GM15510 (cell line): ENCODE results near the gene TRAPPC4.

Experiments used
- POLR2A ChIP-seq: IDR thresholded peaks from 3 replicates; pipeline ENCODE4 v1.6.1; 2011; ENCODE audit warnings: borderline replicate concordance; ENCODE audit not compliant: insufficient read length; ENCODE audit errors: extremely low read depth

Gene TRAPPC4

DNA sequence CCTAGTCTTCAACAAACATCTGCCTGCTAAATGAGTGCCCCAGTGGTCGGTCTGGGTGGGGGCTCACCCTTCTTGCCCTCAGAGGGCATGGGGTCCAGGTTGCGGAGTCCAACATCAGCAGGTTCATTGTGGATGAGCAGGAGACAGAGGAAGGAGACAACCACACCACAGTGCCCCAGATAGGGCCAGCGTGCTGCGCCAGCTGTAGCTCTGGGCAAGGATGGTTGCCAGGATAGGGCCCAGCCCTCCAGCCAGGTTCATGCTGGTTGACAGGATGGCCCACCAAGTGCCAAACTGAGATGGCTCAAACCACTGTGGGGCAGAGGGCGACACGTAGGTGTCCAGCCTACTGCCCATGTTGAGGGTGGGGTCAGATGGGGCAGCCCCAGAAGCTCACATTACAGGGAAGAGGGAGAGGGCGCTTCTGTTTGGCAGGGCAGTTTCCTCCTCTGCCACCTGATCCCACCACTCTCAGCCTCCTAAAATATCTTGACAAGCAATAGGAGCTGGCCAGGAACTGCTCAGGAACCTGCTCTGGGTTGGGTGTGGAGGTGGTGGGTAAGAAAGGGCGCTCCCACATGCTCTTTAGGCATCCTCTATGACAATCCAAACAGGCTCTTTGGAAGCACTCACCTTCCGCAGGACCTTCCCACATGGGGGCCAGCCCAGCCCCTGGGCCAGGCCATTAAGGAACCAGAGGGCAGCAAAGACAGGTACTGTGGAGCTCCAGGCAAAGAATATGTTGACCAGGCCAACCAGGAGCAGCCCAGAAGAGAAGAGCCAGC is 9.2 kb downstream of the TRAPPC4 start:
- TF ChIP-seq POLR2A = no peak

DNA sequence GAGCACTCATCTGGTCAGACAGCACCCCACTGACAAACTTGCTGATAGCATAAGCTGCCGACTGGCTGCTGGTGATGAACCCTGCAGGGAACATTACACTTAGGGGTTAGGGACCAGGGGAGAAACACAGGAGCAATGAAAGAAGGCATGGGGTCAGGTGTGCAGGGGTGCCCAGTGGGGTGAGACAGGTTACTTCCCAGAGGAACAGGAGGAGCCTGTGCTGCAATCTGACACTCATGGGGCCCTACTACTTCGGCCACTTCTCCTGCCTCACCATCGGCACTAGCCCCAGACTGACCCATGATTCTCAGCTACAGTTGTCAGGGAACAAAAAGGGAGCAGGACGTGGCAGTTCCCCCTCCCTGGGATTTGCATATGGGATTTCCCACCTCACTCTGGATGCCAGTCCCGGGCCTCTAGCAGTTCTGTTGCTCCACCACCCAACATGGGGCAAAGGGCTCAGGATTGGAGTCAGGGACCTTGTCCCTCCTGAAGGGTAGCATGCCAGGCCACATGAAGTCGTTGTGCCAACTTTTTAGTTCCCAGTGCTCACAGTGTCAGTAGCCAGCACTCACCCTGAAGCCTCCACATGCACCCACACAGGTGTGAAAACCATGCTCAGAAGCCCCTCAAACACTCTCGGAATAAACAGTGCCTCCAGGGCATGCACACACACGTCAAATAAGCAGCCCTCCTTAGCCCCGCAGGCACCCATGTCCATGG is 9.9 kb downstream of the TRAPPC4 start:
- no peak for TF ChIP-seq POLR2A

GRCh38 chr11:119029069-119029339 is 10.4 kb downstream of the TRAPPC4 start:
- TF ChIP-seq POLR2A = no peak

GRCh38 chr11:119029340-119030028 is 10.9 kb downstream of the TRAPPC4 start:
- TF ChIP-seq POLR2A = no peak

DNA sequence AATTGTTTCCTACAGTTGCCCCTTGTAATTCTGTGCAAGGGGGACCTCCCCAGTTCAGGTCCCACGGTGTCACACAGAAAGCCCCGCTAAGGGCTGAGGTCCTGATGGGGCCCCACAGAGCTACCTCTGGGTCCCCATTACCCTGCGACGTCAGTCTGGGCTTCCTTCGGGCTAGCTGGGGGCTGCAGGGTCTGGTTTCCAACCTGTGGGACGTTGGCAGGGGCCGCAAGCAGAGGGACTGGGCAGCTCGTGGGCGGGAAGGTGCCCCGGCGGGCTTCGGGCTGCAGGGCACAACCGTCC is 11.4 kb downstream of the TRAPPC4 start:
- TF ChIP-seq POLR2A = no peak

DNA sequence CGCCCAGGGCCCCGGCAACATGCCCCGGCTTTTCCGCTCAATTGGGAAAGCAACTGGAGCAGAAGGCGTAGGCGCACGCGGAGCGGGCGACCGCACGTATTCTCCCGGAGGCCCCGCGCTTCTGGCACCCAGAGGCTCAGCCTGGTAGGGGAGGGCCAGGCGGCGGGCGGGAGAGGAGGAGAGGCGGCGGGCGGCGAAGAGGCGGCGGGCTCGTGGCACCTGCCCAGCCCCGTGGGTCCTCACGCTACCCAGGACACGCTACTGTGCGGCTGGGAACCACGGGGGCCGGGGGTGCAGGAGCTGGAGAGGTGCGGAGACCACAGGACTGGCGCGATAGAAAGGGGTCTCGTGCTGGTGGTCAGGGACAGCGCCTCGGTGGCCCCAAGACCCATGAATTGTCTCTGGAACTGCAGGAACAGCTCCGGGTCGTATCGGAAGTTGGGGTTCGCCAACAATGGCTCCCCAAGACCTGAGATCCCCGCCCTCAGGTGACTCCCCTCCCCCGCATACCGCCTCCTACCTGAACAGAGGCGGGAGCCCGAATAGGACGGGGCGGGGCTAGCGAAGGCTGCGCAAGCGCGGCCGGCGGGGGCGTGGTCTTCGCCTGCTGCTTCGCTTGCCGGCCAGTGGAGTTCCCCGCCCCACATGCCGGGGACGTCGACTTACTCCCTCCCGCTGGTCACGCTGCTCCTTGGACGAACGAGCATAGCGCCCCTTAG is 11.9 kb downstream of the TRAPPC4 start, which contains the start of gene SLC37A4:
SLC37A4 (minus strand) TSS at position 549 of the 719 bp plus-strand sequence.
- TF ChIP-seq POLR2A = peak; percentile 73

DNA sequence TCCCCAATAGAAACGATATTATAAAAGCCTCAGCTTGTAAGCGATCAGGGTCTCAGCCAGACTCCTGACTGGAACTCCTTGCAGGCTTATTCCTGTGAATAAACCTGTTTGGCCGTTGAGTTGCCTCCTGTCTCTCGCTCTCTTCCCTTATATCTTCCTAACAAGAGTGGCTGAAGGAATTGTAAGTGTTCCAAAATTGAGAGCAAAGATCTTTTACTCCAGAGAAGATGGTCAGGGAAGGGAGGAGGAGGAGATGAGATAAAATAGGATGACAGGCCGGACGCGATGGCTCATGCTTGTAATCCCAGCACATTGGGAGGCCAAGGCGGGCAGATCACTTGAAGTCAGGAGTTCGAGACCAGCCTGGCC is 13.3 kb downstream of the TRAPPC4 start:
- TF ChIP-seq POLR2A = no peak

DNA sequence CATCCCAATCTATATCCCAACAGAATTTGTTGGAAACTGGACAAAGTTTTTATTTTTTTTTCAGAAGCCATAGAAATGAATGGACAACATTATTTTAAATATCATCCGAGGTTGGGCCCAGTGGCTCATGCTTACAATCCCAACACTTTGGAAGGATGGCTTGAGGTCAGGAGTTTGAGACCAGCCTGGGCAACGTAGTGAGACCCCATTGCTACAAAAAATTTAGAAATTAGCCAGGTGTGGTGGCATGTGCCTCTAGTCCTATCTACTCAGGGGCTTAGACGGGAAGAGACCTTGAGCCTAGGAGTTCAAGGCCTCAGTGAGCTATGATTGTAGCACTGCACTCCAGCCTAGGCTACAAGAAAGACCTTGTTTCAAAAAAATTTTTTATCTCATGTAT is 16.2 kb downstream of the TRAPPC4 start:
- TF ChIP-seq POLR2A = no peak

GRCh38 chr11:119038884-119039283 is 20.3 kb downstream of the TRAPPC4 start:
- no peak for TF ChIP-seq POLR2A

DNA sequence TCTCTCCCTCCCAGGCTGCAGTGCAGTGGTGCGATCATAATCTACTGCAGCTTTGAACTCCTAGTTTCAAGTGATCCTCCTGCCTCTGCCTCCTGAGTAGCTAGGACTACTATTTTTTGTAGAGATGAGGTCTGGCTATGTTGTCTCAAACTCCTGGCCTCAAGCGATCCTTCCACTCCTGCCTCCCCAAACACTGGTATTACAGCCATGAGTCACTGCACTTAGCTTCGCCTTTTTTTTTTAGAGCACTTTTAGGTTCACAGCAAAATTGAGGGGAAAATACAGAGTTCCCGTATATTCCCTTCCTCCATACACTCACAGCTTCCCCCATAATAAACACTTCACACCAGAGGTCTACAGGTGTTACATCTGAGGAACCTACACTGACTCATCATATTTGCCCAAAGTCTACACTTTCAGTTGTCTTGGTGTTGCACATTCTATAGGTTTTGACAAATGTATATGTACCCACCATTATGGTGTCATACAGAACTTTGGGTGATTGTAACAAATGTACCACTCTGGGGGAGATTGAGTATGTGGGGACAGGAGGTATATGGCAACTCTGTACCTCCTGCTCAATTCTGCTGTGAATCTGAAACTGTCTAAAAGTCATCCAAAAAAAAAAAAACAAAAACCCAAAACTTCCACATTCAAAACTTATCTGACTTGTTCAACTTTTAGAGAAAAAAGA is 23.4 kb downstream of the TRAPPC4 start:
- no peak for TF ChIP-seq POLR2A

DNA sequence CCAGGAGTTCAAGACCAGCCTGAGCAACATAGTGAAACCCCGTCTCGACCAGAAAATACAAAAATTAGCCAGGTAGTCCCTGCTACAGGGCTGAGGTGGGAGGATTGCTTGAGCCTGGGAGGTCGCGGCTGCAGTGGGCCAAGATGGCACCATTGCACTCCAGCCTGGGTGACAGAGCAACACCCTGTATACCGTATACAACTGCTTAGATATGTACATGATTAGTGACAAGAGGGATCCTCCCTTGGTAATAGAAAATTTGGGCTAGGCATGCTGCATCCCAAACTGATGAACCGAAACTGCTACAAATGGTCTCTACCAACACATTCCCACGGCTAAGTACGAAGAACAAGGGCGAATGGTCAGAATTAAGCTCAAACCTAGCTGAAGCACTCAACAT is 24.4 kb downstream of the TRAPPC4 start:
- TF ChIP-seq POLR2A = no peak

DNA sequence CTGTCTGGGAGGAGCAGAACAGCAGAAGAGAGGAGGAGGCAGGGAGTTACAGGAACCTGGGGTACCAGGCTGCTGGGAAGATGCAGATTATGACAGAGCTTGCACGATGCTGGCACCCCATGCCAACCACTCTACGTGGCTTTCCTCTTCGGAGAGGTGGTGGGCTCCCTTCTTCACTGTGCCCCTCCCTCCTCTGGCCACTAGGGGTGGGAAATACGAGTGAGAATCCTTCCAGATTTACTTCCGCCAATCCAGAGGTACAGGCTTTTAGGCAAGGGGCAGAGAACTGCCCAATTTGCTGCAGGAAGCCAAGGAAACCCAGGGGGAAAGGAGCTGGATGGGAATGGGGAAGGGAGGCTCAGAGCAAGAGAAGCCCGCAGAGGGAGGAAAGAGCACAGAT is 26.1 kb downstream of the TRAPPC4 start:
- no peak for TF ChIP-seq POLR2A

DNA sequence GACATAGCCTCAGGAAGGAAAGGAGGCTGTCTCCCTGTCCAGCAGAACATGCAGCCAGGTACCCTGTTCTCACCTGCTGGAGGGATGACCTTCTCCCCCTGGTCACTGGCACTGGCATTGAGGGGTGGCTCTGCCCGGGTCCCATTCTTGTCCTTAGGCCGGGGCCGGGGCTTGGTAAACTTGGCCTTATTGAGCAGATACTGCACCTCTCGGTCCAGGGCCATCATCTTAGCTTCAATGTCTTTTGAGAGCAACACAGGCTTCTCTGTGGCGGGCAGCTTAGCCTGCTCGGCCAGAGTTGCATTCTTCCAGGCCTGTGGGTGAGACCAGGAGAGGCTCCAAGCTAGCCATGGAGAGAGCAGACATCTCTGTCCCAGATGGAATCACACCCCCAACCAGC is 27.9 kb downstream of the TRAPPC4 start:
- TF ChIP-seq POLR2A = no peak

DNA sequence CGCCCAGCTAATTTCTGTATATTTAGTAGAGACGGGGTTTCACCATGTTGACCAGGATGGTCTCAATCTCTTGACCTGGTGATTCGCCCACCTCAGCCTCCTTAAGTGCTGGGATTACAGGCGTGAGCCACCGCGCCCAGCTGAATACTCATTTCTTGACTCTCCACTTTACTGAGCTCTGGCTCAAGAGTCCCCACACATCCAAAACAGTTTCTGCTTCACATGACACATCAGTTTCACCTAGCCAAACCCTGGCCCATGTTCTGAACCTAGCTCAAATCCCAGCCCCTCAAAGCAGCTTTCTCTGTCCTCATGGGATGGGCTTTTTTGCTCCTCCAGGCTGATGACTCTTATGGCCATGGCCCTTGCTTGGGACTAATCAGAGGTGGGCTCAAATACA is 28.6 kb downstream of the TRAPPC4 start:
- no peak for TF ChIP-seq POLR2A

DNA sequence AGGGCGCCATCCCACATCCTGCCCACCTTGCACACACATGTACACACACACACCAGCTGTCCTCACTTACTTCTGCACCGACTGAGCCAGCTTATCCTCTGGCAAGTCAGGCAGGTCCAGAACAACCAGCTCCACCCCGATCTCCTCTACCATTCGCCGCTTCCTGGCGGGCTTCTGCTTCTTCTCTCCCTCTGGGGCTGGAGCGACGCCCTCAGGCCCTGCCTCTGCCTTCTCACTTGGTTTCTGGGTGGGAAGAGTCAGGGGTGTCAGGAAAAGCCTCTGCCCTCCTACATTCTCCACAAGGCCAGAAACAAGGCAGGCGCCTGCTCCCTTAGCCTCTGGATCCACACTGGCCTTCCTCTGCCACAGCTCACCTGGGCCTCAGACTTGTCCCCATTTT is 30.1 kb downstream of the TRAPPC4 start:
- TF ChIP-seq POLR2A = no peak

DNA sequence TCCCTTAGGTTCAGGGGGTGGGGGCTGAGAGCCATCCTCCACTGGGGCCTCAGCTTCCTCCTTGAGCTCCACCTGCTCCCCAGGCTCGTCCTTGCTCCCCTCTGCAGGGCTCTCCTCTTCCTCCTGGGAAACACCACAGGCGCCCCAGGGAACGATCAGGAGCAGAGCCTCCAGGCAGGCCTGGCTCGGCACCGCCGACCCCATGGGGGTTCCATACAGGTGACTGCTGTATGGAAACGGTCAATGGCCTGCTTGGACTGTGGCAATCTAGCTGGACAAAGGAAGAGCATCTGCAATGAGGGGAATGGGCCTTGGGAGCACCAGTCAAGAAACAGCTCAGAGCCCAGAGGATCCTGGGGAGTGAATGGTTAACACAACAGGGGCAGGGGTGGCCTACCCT is 30.5 kb downstream of the TRAPPC4 start:
- TF ChIP-seq POLR2A = no peak
